Endothelial cell of umbilical vein (primary cell): ENCODE measurements around the gene FLRT1.

Source experiments
- EZH2 ChIP-seq: IDR thresholded peaks from 2 replicates; pipeline ENCODE4 v1.6.1; 2012; ENCODE audit warnings: borderline replicate concordance, low read depth, mild to moderate bottlenecking, moderate library complexity, low read length, inconsistent platforms; ENCODE audit not compliant: severe bottlenecking
- FOS ChIP-seq: IDR thresholded peaks from 2 replicates; pipeline ENCODE4 v1.6.1; 2011; ENCODE audit warnings: mild to moderate bottlenecking, low read length, moderate library complexity, borderline replicate concordance; ENCODE audit not compliant: insufficient read depth
- GATA2 ChIP-seq: IDR thresholded peaks from 2 replicates; pipeline ENCODE4 v1.7.0; 2011; ENCODE audit warnings: low read depth, mild to moderate bottlenecking, moderate library complexity, mixed read lengths, low read length; ENCODE audit not compliant: insufficient read length, insufficient read depth
- JUN ChIP-seq: IDR thresholded peaks from 2 replicates; pipeline ENCODE4 v1.6.1; 2011; ENCODE audit warnings: borderline replicate concordance, low read depth; ENCODE audit not compliant: insufficient read length, insufficient read depth
- MYC ChIP-seq: IDR thresholded peaks from one replicate; pipeline ENCODE4 v1.6.1; 2011; ENCODE audit warnings: mild to moderate bottlenecking, low read depth, low read length
- POLR2A ChIP-seq: IDR thresholded peaks from 2 replicates; pipeline ENCODE4 v1.6.1; 2012; ENCODE audit warnings: low read depth, mild to moderate bottlenecking, control low read depth, low read length
- POLR2AphosphoS5 ChIP-seq: IDR thresholded peaks from 2 replicates; pipeline ENCODE4 v1.6.1; 2012; ENCODE audit warnings: low read depth, mild to moderate bottlenecking, control low read depth, low read length, moderate library complexity; ENCODE audit not compliant: insufficient read depth
- TF ChIP-seq, protein P1 (sequence below), 2 donors: IDR thresholded peaks; 1 replicate in 1 of 2; 2 replicates in 1 of 2; pipeline ENCODE4 v1.5.1; 2011; ENCODE audit warnings: low read length in 2 of 2, mild to moderate bottlenecking in 2 of 2, moderate library complexity in 2 of 2, control low read depth in 1 of 2, inconsistent platforms in 1 of 2, low read depth in 1 of 2; ENCODE audit not compliant: insufficient read depth in 1 of 2; ENCODE audit errors: extremely low read depth in 1 of 2
- TF ChIP-seq, protein P2 (sequence below): IDR thresholded peaks from 2 replicates; pipeline ENCODE4 v1.6.1; 2011; ENCODE audit not compliant: insufficient read depth, insufficient read length

DNA sequence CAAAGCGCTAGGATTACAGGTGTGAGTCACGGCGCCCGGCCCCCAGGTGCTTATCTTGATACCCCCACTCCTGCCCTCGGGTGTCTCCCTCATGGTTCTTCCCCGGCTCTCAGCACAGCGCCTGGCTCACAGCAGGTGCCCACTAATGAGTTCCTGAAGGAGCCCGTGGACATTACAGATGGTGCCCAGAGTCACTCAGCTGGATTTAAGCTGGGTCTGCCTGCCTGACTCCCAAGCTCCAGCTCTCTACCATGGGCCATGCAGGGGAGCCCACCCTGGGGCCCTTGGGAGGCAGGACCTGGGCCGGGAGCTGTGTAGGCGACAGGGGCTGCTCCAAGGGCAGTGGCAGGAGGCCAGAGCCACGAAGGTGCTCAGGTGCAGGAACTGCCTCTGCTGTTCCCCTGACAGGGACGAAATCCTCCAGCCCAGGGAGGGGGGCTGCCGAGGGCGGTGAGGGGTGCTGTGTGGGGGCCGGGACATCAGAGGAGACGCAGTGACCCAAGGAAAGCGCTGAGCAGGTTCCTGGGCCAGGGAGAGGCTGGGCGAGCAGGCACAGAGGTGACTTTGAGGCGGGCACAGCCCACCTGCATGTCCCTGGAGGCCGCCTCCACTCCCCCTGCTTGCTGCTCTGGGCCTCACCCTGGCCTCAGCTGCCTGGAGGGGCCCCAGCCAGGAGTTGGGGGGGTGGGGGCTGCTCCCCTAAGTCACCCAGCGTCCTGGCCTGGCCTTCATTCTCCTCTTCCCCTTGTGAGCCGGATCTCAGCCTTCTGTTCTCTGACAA lies 14.6 kb upstream of the FLRT1 start:
- TF ChIP-seq EZH2 (no peak), POLR2A (no peak), POLR2AphosphoS5 (no peak), FOS (no peak), GATA2 (no peak), MYC (no peak), JUN (no peak)
- TF ChIP-seq, protein P1, sequence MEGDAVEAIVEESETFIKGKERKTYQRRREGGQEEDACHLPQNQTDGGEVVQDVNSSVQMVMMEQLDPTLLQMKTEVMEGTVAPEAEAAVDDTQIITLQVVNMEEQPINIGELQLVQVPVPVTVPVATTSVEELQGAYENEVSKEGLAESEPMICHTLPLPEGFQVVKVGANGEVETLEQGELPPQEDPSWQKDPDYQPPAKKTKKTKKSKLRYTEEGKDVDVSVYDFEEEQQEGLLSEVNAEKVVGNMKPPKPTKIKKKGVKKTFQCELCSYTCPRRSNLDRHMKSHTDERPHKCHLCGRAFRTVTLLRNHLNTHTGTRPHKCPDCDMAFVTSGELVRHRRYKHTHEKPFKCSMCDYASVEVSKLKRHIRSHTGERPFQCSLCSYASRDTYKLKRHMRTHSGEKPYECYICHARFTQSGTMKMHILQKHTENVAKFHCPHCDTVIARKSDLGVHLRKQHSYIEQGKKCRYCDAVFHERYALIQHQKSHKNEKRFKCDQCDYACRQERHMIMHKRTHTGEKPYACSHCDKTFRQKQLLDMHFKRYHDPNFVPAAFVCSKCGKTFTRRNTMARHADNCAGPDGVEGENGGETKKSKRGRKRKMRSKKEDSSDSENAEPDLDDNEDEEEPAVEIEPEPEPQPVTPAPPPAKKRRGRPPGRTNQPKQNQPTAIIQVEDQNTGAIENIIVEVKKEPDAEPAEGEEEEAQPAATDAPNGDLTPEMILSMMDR (IDR thresholded peaks at IDR 0.05; ENCODE audit: extremely low read depth in 1 of 2, insufficient read depth in 1 of 2, low read depth in 1 of 2, low read length in 2 of 2), result no peak
- TF ChIP-seq, protein P2, sequence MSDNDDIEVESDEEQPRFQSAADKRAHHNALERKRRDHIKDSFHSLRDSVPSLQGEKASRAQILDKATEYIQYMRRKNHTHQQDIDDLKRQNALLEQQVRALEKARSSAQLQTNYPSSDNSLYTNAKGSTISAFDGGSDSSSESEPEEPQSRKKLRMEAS, result no peak
